GM18520 (cell line): ENCODE measurements around the gene RHOG.

Experiments
- ATAC-seq: cut with Tn5 transposase; IDR thresholded peaks from one replicate; pipeline ENCODE4 v1.9.1; 2021; ENCODE audit not compliant: unreplicated experiment

The RHOG gene

DNA sequence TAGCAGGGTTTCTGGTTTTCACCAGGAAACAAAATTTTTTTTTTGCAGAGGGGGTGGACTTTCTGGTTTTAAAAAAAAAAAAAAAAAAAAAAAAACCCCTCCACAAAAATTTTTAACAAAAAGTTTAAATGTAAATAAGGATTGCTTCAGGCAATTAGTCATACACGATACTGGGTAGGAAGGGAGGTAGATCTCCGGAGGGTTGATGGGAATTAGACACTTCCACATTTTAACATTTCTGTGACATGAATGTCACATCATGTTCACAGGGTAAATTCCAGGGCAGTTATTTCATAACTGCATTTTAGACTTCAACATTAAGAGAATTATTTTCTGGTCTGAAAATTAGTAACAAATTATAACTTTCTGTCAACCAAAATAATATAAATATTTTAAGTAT lies 59.3 kb downstream of the RHOG start:
- ATAC-seq = no peak
